ENCODE results near the gene TEX29. TPM values are rescaled to one million over a fixed set of nuclear protein-coding genes. Genes with fewer than 3 reads are reported as not detected.

TEX29 gene
- total and polyA plus RNA-seq, 3 donors from 2014 or later, result 10.4 to 48.9 (median 15.8) TPM

DNA sequence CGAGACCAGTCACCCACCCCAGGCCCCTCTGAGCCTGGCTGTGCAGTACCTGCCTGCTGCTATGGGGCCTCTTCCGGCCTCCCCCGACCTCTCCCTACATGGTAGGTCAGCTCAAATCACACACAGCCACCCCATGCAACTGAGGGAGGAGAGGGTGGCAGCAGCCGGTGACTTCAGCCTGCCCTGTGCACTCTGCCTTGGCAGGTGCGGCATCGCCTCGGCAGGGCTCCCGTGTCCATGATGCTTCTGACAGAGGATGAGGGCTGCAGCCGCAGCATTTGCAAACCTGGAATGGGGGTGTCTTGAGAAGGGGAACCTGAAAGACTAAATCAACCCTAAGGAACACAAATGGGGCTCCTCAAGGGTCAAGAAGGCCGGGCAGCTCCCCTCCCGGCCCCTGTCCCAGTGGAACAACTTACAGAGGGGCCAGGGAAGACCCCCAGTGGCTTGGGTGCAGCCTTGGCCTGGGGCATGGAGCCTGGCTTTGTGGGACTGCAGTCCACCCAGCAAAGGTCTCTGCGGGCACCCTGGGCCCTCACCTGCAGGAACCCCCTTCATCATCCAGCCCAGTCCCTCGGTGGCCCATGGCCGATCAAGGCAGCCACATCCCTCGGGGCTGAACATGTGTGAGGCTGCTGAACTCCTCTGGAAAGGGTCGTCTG, 6.7 kb downstream of the TEX29 start:
- DNase-seq, result no peak
- H3K27me3 ChIP-seq, result no peaks in the 10 kb centered on the region
- intact Hi-C loops (cut with DNase I; ENCODE audit: low total_unique reads), result no loop called here
- H3K4me1 ChIP-seq, result no peaks in the 10 kb centered on the region
- no peak for TF ChIP-seq POLR2A (IDR thresholded peaks at IDR 0.05)
- TF ChIP-seq, protein P1, sequence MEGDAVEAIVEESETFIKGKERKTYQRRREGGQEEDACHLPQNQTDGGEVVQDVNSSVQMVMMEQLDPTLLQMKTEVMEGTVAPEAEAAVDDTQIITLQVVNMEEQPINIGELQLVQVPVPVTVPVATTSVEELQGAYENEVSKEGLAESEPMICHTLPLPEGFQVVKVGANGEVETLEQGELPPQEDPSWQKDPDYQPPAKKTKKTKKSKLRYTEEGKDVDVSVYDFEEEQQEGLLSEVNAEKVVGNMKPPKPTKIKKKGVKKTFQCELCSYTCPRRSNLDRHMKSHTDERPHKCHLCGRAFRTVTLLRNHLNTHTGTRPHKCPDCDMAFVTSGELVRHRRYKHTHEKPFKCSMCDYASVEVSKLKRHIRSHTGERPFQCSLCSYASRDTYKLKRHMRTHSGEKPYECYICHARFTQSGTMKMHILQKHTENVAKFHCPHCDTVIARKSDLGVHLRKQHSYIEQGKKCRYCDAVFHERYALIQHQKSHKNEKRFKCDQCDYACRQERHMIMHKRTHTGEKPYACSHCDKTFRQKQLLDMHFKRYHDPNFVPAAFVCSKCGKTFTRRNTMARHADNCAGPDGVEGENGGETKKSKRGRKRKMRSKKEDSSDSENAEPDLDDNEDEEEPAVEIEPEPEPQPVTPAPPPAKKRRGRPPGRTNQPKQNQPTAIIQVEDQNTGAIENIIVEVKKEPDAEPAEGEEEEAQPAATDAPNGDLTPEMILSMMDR (IDR thresholded peaks at IDR 0.05), result no peak
- no peaks in the 10 kb centered on the region for H3K36me3 ChIP-seq (ENCODE audit: low read depth, missing control alignments)
- 78% methylated on average over 5 to 16 of the region's 16 CpGs for WGBS, 2 donors
- no peak overlapping the region for H3K27ac ChIP-seq
- no peak overlapping the region for H3K4me3 ChIP-seq
- no peaks in the 10 kb centered on the region for H3K9me3 ChIP-seq

DNA sequence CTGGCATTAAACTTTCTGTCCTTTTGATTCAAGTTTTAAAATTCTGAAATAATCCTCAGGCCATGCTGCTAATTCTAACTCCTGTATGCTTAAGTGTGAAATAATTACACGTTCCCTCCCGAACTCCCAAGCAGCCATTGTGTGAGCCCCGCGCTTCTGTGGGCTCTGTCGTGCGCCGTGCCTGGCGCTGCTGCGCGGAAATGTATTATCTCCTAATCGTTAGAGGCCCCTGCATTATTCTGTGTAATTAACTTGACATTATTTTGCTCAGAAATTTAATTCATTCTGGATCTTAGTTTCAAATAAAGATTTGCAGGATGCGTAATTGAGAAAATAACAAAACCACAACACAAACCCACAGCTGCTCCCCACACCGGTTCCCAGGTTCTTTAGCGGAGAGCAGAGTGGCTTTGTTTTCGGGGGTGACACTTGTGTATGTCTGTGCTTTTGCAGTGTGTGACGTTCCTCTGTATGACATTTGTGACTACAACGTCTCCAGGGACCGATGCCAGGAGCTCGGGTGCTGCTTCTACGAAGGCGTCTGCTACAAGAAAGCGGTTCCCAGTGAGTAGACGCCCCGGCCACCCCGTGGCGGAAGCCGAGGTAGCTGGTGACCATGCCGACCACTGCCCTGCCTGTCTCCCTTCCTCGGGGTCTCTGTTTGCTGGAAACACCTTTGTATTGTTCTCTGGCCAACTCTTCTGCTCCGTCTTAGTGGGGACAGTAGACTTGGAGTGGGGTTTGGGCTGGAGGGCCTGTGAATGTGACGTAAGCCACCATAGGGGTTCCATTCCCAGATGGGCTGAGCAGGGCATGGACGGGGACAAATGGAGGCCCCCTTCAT, 7.5 kb downstream of the TEX29 start:
- 90 to 95% methylated on average over 30 to 32 of the region's 32 CpGs for WGBS, 2 donors
- intact Hi-C loops (cut with DNase I; ENCODE audit: low total_unique reads), result no loop called here
- no peaks in the 10 kb centered on the region for H3K4me1 ChIP-seq
- DNase-seq, result no peak
- TF ChIP-seq, protein P1 (IDR thresholded peaks at IDR 0.05), result no peak
- no peak for TF ChIP-seq POLR2A (IDR thresholded peaks at IDR 0.05)
- no peaks in the 10 kb centered on the region for H3K36me3 ChIP-seq (ENCODE audit: low read depth, missing control alignments)
- no peak overlapping the region for H3K27ac ChIP-seq
- H3K27me3 ChIP-seq, result no peaks in the 10 kb centered on the region
- no peaks in the 10 kb centered on the region for H3K9me3 ChIP-seq
- H3K4me3 ChIP-seq, result no peak overlapping the region

DNA sequence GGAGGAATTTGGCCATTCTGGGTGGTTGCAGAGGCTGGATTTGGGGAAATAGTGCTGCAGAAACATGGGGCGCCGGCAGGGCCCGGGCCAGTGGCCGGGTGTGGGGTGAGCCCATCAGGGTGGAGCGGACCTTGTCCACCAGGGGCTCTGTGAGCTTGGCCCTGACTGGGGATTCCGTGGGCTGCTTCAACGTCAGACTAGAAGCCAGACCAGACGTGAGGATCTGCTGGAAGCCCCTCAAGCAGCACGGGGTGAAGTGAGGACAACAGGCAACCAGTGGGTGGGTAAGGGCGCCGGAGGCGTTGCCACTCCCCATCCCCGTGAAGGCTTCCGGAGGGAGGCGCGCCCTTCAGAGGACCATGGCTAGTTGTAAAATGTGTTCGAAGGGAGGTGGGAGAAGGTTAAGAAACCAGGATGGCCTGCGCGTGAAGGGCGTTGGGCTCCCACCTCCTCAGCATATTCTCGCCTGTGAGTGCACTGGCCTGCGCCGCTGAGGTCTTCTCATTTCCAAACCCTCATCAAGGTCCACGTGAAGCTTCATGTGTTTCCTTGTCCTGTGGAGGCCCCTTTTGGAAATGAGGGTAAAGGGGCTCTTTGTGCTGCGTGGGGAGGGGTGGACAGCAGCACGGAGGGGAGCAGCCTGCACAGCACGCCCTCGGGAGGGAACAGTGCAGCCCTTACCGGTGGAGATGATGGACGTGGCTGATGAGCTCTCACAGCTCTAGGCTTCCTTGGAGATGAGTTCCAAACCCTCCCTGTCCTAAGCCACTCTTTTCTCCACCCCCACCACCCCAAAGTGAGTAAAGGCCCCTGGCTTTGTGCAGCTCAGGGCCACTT, 8.3 kb downstream of the TEX29 start:
- intact Hi-C loops (cut with DNase I; ENCODE audit: low total_unique reads), result no loop called here
- WGBS, 2 donors, result 90 to 91% methylated on average over 21 to 30 of the region's 30 CpGs

DNA sequence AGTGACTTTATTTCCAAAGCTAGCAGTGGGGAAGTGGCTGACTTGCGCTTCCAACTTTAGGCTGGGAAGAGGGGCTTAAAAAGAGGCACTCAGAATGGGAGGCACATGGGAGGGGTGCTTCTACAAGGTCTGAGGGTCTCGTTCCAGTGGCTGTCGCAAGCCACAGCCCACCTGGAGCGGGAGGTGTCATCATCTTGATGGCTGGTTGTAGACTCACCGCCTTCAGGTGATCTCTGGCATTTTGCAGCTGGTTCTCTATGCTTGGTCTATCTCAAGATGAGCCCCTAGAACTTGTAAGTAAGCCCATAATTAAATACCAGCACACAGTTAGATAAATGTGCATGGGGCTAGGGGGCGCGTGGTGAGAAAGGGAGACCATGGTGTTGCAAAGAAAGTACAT, 9.2 kb downstream of the TEX29 start:
- Histone ChIP-seq H3K9me3 (no peaks in the 10 kb centered on the region), H3K4me3 (no peak overlapping the region), H3K27ac (no peak overlapping the region), H3K36me3 (ENCODE audit: low read depth, missing control alignments) (no peaks in the 10 kb centered on the region), H3K4me1 (no peaks in the 10 kb centered on the region), H3K27me3 (no peaks in the 10 kb centered on the region)
- no peak for DNase-seq
- WGBS, 2 donors, result 92 to 98% methylated on average over 7 of the region's 7 CpGs
- intact Hi-C loops (cut with DNase I; ENCODE audit: low total_unique reads), result no loop called here
- TF ChIP-seq POLR2A (IDR thresholded peaks at IDR 0.05), result no peak
- TF ChIP-seq, protein P1 (IDR thresholded peaks at IDR 0.05), result no peak

More for the DNA sequence above, 8.3 kb downstream of the TEX29 start:
- TF ChIP-seq POLR2A (IDR thresholded peaks at IDR 0.05), result no peak
- TF ChIP-seq, protein P1 (IDR thresholded peaks at IDR 0.05), result no peak
- Histone ChIP-seq H3K4me1 (no peaks in the 10 kb centered on the region), H3K27me3 (no peaks in the 10 kb centered on the region), H3K36me3 (ENCODE audit: low read depth, missing control alignments) (no peaks in the 10 kb centered on the region), H3K9me3 (no peaks in the 10 kb centered on the region), H3K4me3 (no peak overlapping the region), H3K27ac (no peak overlapping the region)
- no peak for DNase-seq

Measured in testis (tissue), 3 donors.